AG09319 (cell line): ENCODE results near the gene ZNF101.
A peak's percentile ranks its signal among the peaks of the same experiment; 100 is the strongest.

Source experiments
- DNase-seq: peaks from one replicate; pipeline ENCODE4 v3.0.0-alpha.2; 2010; ENCODE audit warnings: low read depth; ENCODE audit errors: extremely low read depth
- TF ChIP-seq, protein P1 (sequence below): IDR thresholded peaks from 2 replicates; pipeline ENCODE4 v1.5.1; 2011; ENCODE audit warnings: low read depth, mild to moderate bottlenecking, inconsistent platforms, low read length, moderate library complexity

Gene ZNF101

DNA sequence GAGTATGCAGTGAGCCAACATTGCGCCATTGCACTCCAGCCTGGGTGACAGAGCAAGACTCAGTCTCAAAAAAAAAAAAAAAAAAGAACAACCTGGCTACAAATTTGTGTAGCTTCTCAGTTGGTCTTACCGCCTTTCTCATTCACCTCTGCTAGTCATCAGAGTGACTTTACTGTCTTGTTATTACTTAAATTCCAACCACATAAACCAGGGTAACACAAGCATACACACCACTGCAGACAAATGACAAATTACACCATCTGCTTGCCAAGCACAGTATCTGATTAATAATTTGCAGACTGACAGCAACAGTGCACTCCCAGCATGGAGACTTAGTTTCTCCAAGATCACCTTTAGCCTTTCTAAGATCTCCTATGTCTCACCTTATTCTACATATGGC lies 53.3 kb downstream of the ZNF101 start:
- TF ChIP-seq, protein P1, sequence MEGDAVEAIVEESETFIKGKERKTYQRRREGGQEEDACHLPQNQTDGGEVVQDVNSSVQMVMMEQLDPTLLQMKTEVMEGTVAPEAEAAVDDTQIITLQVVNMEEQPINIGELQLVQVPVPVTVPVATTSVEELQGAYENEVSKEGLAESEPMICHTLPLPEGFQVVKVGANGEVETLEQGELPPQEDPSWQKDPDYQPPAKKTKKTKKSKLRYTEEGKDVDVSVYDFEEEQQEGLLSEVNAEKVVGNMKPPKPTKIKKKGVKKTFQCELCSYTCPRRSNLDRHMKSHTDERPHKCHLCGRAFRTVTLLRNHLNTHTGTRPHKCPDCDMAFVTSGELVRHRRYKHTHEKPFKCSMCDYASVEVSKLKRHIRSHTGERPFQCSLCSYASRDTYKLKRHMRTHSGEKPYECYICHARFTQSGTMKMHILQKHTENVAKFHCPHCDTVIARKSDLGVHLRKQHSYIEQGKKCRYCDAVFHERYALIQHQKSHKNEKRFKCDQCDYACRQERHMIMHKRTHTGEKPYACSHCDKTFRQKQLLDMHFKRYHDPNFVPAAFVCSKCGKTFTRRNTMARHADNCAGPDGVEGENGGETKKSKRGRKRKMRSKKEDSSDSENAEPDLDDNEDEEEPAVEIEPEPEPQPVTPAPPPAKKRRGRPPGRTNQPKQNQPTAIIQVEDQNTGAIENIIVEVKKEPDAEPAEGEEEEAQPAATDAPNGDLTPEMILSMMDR: no peak
- no peak for DNase-seq

DNA sequence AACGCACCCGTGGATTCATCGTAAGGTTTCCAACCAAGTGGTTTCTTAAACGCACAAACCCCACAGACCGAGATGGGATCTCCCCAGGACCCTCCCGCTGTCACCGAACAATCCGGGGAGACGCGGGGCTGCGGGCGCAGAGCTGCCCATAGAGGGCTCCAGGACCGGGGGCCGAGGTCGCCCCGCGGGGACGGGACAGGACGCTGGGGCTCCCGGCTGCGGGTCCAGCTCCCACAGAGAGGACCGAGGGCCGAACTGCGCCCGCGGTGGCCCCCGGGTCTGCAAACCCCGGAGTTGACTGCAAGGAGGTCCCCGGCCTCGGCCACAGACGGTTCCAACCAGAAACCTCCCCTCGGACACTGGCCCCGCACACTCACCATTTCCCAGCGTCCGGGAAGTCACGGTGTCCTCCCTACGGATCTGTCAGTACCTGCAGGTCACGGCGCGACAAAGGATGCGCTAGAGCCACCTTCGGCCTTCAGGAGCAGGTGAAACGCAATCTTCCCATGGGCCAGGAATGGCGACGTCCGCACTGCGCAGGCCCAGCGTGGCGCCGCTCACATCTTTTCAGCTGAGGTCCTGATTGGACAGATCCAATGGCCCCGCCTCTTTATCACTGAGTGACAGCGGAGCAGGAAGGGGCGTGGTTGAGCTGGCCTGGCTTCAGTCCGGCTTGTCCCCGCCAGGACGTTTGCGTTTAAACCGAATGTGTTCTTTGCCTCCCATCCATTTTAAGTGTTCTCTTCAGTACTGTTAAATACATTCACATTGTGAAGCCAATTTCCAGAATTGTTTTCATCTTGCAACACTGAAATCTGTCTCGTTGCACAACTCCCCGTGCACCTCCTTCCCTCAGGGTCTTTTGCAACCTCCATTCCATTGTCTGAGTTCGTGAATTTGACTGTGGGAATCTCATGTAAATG lies 64.2 kb downstream of the ZNF101 start, which contains the start of gene ZNF14:
Gene ZNF14, minus strand, starts transcription at position 534 of the 923 bp plus-strand sequence. Its CDS starts 154 bp downstream, at position 380.
- TF ChIP-seq, protein P1: no peak; the same call in 1 of the 2 replicates
- DNase-seq: peak; percentile 72
